K562 (cell line): ENCODE measurements around the gene SLC38A10. TPM values are rescaled to one million over a fixed set of nuclear protein-coding genes. Genes with fewer than 3 reads are reported as not detected.

ENCODE experiments used
- CTCF ChIP-seq, 3 experiments: IDR thresholded peaks in 2 of 3; conservative IDR thresholded peaks in 1 of 3; 2 replicates each; pipeline ENCODE4 v1.5.1; 2011 to 2012; ENCODE audit warnings: low read length in 3 of 3, mild to moderate bottlenecking in 3 of 3, control low read depth in 2 of 3, improper control_type of control experiment in 1 of 3, inconsistent platforms in 1 of 3, low read depth in 1 of 3, mixed read lengths in 1 of 3, moderate library complexity in 1 of 3; ENCODE audit not compliant: insufficient read depth in 2 of 3
- CTCFL ChIP-seq: IDR thresholded peaks from 2 replicates; pipeline ENCODE4 v1.6.1; 2011; ENCODE audit warnings: borderline replicate concordance, low read depth, mild to moderate bottlenecking, moderate library complexity, low read length; ENCODE audit not compliant: insufficient read depth, poor library complexity, severe bottlenecking
- ESRRA ChIP-seq: fragments of 450-650 bp; IDR thresholded peaks from 2 replicates; pipeline ENCODE4 v1.6.1; 2014; ENCODE audit warnings: low read depth, mild to moderate bottlenecking, moderate library complexity, borderline replicate concordance
- FOXJ3 ChIP-seq: sonication (generic); formaldehyde crosslinking; IDR thresholded peaks from 2 replicates; pipeline ENCODE4 v1.4.0; 2020; ENCODE audit warnings: mild to moderate bottlenecking, missing genetic modification reagents
- IRF9 ChIP-seq: fragments of 450-650 bp; IDR thresholded peaks from 2 replicates; pipeline ENCODE4 v1.6.1; 2016; ENCODE audit warnings: missing biosample characterization, missing genetic modification characterization
- KAT7 ChIP-seq: sonication (generic); formaldehyde crosslinking; IDR thresholded peaks from 2 replicates; pipeline ENCODE4 v1.8.0; 2022; ENCODE audit warnings: missing genetic modification reagents, mild to moderate bottlenecking, borderline replicate concordance
- PURB ChIP-seq: sonication (generic); formaldehyde crosslinking; IDR thresholded peaks from 2 replicates; pipeline ENCODE4 v1.9.0; 2021; ENCODE audit warnings: low read depth, mild to moderate bottlenecking, missing genetic modification reagents
- RAD21 ChIP-seq, 2 experiments: fragments of 250-450 bp in 1 of 2; fragments of 450-650 bp in 1 of 2; sonication (Bioruptor Pico) in 1 of 2; formaldehyde crosslinking in 1 of 2; IDR thresholded peaks in 1 of 2; conservative IDR thresholded peaks in 1 of 2; 2 replicates each; pipeline versions ENCODE4 v1.4.0 to v1.8.0; 2020 to 2022; ENCODE audit warnings: mild to moderate bottlenecking in 2 of 2, moderate library complexity in 1 of 2
- SMARCA4 ChIP-seq: fragments of 450-650 bp; IDR thresholded peaks from 2 replicates; pipeline ENCODE4 v1.6.1; 2016
- SMARCE1 ChIP-seq: fragments of 450-650 bp; IDR thresholded peaks from 2 replicates; pipeline ENCODE4 v1.7.1; 2016; ENCODE audit warnings: mild to moderate bottlenecking
- YBX1 ChIP-seq: fragments of 450-650 bp; IDR thresholded peaks from 2 replicates; pipeline ENCODE4 v1.7.1; 2016; ENCODE audit warnings: mild to moderate bottlenecking
- ZBTB33 ChIP-seq: sonication (generic); formaldehyde crosslinking; IDR thresholded peaks from 2 replicates; pipeline ENCODE4 v1.8.1; 2023; ENCODE audit warnings: mild to moderate bottlenecking, missing genetic modification reagents
- ZNF184 ChIP-seq: sonication (generic); formaldehyde crosslinking; IDR thresholded peaks from 2 replicates; pipeline ENCODE4 v1.5.0; 2020; ENCODE audit warnings: missing genetic modification reagents
- polyA plus RNA-seq, 8 experiments: library from polyadenylated mRNA; depleted of rRNA in 4 of 8; stranded (reverse) in 5 of 8; unstranded in 3 of 8; fragments of >200 nt; fragmentation: Nextera tagmentation in 2 of 8; fragmentation: Illumina TruSeq in 1 of 8; extraction: Ambion mirVana in 2 of 8; extraction: Trizol in 1 of 8; gene quantifications; 2 replicates each; pipeline versions ENCODE4 v1.2.1 to v1.2.3, GENCODE V29; 2011 to 2014; ENCODE audit warnings: inconsistent platforms in 1 of 8, missing spikeins in 1 of 8
- total RNA-seq, 7 experiments: library from RNA; depleted of rRNA in 6 of 7; stranded (reverse); fragments of >200 nt in 6 of 7; fragmentation: Illumina TruSeq in 2 of 7; extraction: Trizol in 2 of 7; gene quantifications; 2 replicates each; pipeline versions ENCODE4 v1.2.1 to v1.2.3, GENCODE V29; 2011 to 2021; ENCODE audit warnings: low replicate concordance in 1 of 7

The SLC38A10 gene
- total and polyA plus RNA-seq, 9 of the 15 experiments (the other 6 are each of a cell fraction or from before 2014, with no cell fraction given), result 0.45 to 54.2 (median 13.8) TPM

GRCh38 chr17:81322271-81323082, 27.4 kb upstream of the SLC38A10 start (continued):
- TF ChIP-seq IRF9 (tag) (no peak), CTCF (IDR thresholded peaks at IDR 0.05 in 2 of 3, conservative IDR thresholded peaks at IDR 0.05 in 1 of 3; ENCODE audit: insufficient read depth in 2 of 3, low read depth in 1 of 3, low read length in 3 of 3) (peak; percentile 72 to 86 (median 82)), FOXJ3 (CRISPR knock-in tag) (no peak), PURB (no peak), ESRRA (0 out of 2 replicates have a peak, but pooled peaks have one; percentile 13), CTCFL (peak; percentile 58), RAD21 (CRISPR knock-in tag; conservative IDR thresholded peaks at IDR 0.05 in 1 of 2, IDR thresholded peaks at IDR 0.05 in 1 of 2) (peak; percentile 23 to 59; a peak in 3 of 4 replicates), YBX1 (no peak), ZNF184 (CRISPR knock-in tag) (no peak), KAT7 (no peak), ZBTB33 (CRISPR knock-in tag) (no peak), SMARCE1 (0 out of 2 replicates have a peak, but pooled peaks have one; percentile 13), SMARCA4 (peak; percentile 30; the same call in 1 of the 2 replicates)
